ENCODE results near the gene TAP1.
"Not testable (repeated sequence)": the region's sequence is repeated elsewhere in the genome, so short reads cannot be mapped to it uniquely, and the experiment has no call there.

TAP1 gene

GRCh38 chr6:32838114-32838958, 15.2 kb downstream of the TAP1 start, which contains the start of gene TAP2:
TAP2 (minus strand) TSS chr6:32838739; CDS start chr6:32838233, 506 bp downstream.
- DNase-seq = peak; percentile 91

- DNase-seq = no peak
Measured at GRCh38 chr6:32837651-32838113, 15.8 kb downstream of the TAP1 start.

GRCh38 chr6:32836873-32837272, 16.6 kb downstream of the TAP1 start:
- DNase-seq = no peak

GRCh38 chr6:32835167-32835893, 18.2 kb downstream of the TAP1 start:
- DNase-seq = no peak

DNA sequence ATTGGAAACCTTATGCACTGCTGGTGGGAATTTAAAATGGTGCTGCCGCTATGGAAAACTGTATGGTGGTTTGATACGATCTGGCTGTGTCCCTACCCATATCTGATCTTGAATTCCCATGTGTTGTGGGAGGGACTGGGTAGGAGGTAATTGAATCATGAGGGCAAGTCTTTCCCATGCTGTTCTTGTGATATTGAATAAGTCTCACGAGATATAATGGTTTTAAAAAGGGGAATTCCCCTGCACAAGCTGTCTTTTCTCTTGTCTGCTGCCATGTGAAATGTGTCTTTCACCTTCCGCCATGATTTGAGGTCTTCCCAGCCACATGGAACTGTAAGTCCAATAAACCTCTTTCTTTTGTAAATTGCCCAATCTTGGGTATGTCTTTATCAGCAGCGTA, 19.8 kb downstream of the TAP1 start:
- no peak for DNase-seq

- no peak for DNase-seq
Measured at GRCh38 chr6:32832535-32832934, 21.0 kb downstream of the TAP1 start.

GRCh38 chr6:32830936-32831335, 22.6 kb downstream of the TAP1 start:
- no peak for DNase-seq

GRCh38 chr6:32830017-32830416, 23.5 kb downstream of the TAP1 start:
- DNase-seq = no peak

DNA sequence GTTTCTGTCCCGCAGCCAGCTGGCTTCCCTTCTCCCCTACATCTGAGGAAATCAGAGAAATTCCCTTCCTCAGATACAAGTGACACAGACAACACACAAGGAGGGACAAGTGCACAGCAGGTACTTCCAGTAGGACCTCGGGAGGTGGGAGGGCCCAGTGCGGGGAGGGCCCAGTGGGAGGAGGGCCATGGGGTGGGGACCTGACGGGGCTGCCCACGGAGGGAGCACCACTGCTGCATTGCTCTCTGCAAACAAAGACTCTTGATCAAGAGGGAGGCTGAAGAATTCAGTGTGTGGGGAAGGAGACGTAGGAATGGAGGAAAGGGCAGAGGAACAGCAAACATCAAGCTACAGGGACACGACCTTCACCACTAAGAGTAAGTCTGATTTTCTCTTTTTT, 24.0 kb downstream of the TAP1 start:
- no peak for DNase-seq

- DNase-seq = no peak
Measured at GRCh38 chr6:32827025-32827424, 26.5 kb downstream of the TAP1 start.

DNA sequence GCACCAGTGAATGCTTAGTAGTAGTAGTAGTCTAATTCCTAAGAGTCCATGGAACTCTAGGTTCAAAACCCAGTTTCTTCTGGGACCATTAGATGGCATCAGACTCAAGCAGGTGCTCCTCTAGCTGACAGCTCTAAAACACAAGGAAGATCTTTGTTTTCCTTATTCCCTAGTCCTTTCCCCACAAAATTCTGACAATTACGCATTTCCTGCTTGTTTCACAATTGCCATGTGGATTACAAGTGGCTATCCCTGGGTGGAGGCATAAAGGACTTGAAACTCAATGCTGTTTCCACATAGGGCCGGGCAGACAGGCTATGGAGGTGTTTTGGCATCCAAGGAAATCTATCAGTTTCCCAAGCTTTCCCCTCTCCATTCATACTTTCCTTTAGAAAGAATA, 27.5 kb downstream of the TAP1 start:
- DNase-seq = no peak

GRCh38 chr6:32819729-32820128, 33.8 kb downstream of the TAP1 start:
- no peak for DNase-seq

GRCh38 chr6:32818867-32819266, 34.6 kb downstream of the TAP1 start:
- no peak for DNase-seq

GRCh38 chr6:32816746-32817204, 36.7 kb downstream of the TAP1 start, which contains the start of gene HLA-DOB:
HLA-DOB (minus strand) TSS chr6:32817002; CDS start chr6:32816951, 51 bp downstream.
- DNase-seq = no peak

- no peak for DNase-seq
Measured at GRCh38 chr6:32815996-32816395, 37.5 kb downstream of the TAP1 start.

GRCh38 chr6:32815115-32815514, 38.4 kb downstream of the TAP1 start:
- no peak for DNase-seq

- no peak for DNase-seq
Measured at GRCh38 chr6:32814145-32814544, 39.4 kb downstream of the TAP1 start.

- no peak for DNase-seq
Measured at GRCh38 chr6:32809171-32809570, 44.3 kb downstream of the TAP1 start.

GRCh38 chr6:32807020-32807580, 46.4 kb downstream of the TAP1 start:
- no peak for DNase-seq

DNA sequence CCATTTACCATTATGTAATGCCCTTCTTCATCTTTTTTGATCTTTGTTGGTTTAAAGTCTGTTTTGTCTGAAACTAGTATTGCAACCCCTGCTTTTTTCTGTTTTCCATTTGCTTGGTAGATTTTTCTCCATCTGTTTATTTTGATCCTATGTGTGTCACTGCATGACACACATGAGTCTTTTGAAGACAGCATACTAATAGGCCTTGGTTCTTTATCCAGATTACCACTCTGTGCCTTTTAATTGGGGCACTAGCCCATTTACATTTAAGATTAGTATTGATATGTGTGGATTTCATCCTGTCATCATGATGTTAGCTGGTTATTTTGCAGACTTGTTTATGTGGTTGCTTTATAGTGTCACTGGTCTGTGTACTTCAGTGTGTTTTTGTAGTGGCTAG, 48.1 kb downstream of the TAP1 start:
- not testable (repeated sequence) for DNase-seq

DNA sequence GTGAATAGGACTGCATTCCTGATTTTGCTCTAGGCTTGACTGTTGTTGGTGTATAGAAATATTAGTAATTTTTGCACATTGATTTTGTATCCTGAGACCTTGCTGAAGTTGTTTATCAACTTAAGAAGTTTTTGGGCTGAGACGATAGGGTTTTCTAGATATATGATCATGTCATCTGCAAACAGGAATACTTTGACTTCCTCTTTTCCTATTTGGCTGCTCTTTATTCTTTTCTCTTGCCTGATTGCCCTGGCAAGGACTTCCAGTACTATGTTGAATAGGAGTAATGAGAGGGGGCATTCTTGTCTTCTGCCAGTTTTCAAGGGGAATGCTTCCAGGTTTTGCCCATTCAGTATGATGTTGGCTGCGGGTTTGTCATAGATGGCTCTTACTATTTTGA, 50.1 kb downstream of the TAP1 start:
- DNase-seq = no peak

GRCh38 chr6:32799740-32800139, 53.8 kb downstream of the TAP1 start:
- no peak for DNase-seq

GRCh38 chr6:32799168-32799567, 54.3 kb downstream of the TAP1 start:
- DNase-seq = no peak

All from NK-92 treated with Interleukin-12 subunit alpha and Interleukin-12 subunit beta, amount 100 ng/mL, for 24 hours (cell line).